Fibroblast of lung (primary cell): ENCODE measurements around the gene ALG8. TPM values are rescaled to one million over a fixed set of nuclear protein-coding genes. Genes with fewer than 3 reads are reported as not detected.
"Not testable (repeated sequence)": the region's sequence is repeated elsewhere in the genome, so short reads cannot be mapped to it uniquely, and the experiment has no call there.

Experiments used
- DNase-seq, 2 donors: peaks; one replicate each; pipeline versions ENCODE4 v3.0.0 to v3.0.0-alpha.2; 2010; ENCODE audit warnings: low read depth in 2 of 2
- H2AFZ ChIP-seq: 2 replicates; pipeline ENCODE4 v1.5.1; 2012; ENCODE audit warnings: low read length, control low read depth, inconsistent platforms
- H3K27ac ChIP-seq: 2 replicates; pipeline ENCODE4 v1.5.1; 2011; ENCODE audit warnings: low read length, control low read depth; ENCODE audit not compliant: insufficient read depth
- H3K27me3 ChIP-seq: 2 replicates; pipeline ENCODE4 v1.5.1; 2011; ENCODE audit warnings: mild to moderate bottlenecking, low read length; ENCODE audit not compliant: control insufficient read depth, insufficient read depth
- H3K36me3 ChIP-seq: 2 replicates; pipeline ENCODE4 v1.5.1; 2011; ENCODE audit warnings: low read length; ENCODE audit not compliant: control insufficient read depth, insufficient read depth
- H3K4me1 ChIP-seq: 2 replicates; pipeline ENCODE4 v1.5.1; 2011; ENCODE audit warnings: low read length; ENCODE audit not compliant: control insufficient read depth, insufficient read depth; ENCODE audit errors: extremely low read depth
- H3K4me2 ChIP-seq: 2 replicates; pipeline ENCODE4 v1.5.1; 2011; ENCODE audit warnings: low read length, control low read depth; ENCODE audit not compliant: insufficient read depth; ENCODE audit errors: extremely low read depth
- H3K4me3 ChIP-seq, 4 experiments: fragments of 200-600 bp in 1 of 4; sonication (generic) in 1 of 4; replicated peaks in 1 of 4; 2 replicates each; pipeline ENCODE4 v1.5.1; 2011 to 2016; ENCODE audit warnings: low read length in 4 of 4, low read depth in 3 of 4, mild to moderate bottlenecking in 3 of 4, control low read depth in 2 of 4, inconsistent platforms in 1 of 4, mixed read lengths in 1 of 4; ENCODE audit not compliant: insufficient read depth in 1 of 4; ENCODE audit errors: control extremely low read depth in 1 of 4
- H3K79me2 ChIP-seq: 2 replicates; pipeline ENCODE4 v1.5.1; 2012; ENCODE audit warnings: mild to moderate bottlenecking, low read length, inconsistent platforms; ENCODE audit not compliant: control insufficient read depth, insufficient read depth
- H3K9ac ChIP-seq: 2 replicates; pipeline ENCODE4 v1.5.1; 2011; ENCODE audit warnings: mild to moderate bottlenecking, low read length, control low read depth; ENCODE audit not compliant: insufficient read depth
- H3K9me3 ChIP-seq: 2 replicates; pipeline ENCODE4 v1.5.1; 2012; ENCODE audit warnings: low read depth, low read length; ENCODE audit not compliant: control insufficient read depth, insufficient read depth
- H4K20me1 ChIP-seq: 2 replicates; pipeline ENCODE4 v1.5.1; 2011; ENCODE audit warnings: low read length; ENCODE audit not compliant: control insufficient read depth, insufficient read depth; ENCODE audit errors: extremely low read depth
- CTCF ChIP-seq, 2 donors: IDR thresholded peaks in 1 of 2; conservative IDR thresholded peaks in 1 of 2; 1 replicate in 1 of 2; 2 replicates in 1 of 2; pipeline ENCODE4 v1.5.1; 2011 to 2012; ENCODE audit warnings: low read length in 2 of 2, control low read depth in 1 of 2, inconsistent platforms in 1 of 2, low read depth in 1 of 2, mild to moderate bottlenecking in 1 of 2
- EZH2 ChIP-seq: IDR thresholded peaks from 2 replicates; pipeline ENCODE4 v1.5.1; 2012; ENCODE audit warnings: low read length, control low read depth, mild to moderate bottlenecking; ENCODE audit errors: missing control alignments
- polyA plus RNA-seq, 2 donors: library from polyadenylated mRNA; depleted of rRNA in 1 of 2; stranded (reverse) in 1 of 2; unstranded in 1 of 2; fragments of >200 nt; gene quantifications; 2 replicates each; pipeline ENCODE4 v1.2.1, GENCODE V29; 2011 to 2012; ENCODE audit warnings: missing spikeins in 1 of 2
- total RNA-seq: library from RNA; depleted of rRNA; stranded (reverse); fragments of >200 nt; gene quantifications from 2 replicates; pipeline ENCODE4 v1.2.1, GENCODE V29; 2014

Gene ALG8
- total and polyA plus RNA-seq, 2 donors (not counting 1 experiment from before 2014, with no cell fraction given): 33.7 to 49.6 TPM

- H3K79me2 ChIP-seq: no peaks in the 10 kb centered on the region
- H3K27me3 ChIP-seq: no peaks in the 10 kb centered on the region
- no peak overlapping the region for H3K9ac ChIP-seq
- no peak overlapping the region for H2AFZ ChIP-seq
- H3K9me3 ChIP-seq: no peaks in the 10 kb centered on the region
- no peak overlapping the region for H3K27ac ChIP-seq
- no peaks in the 10 kb centered on the region for H4K20me1 ChIP-seq
- no peaks in the 10 kb centered on the region for H3K4me1 ChIP-seq
- H3K4me2 ChIP-seq: no peak overlapping the region
- TF ChIP-seq CTCF (conservative IDR thresholded peaks at IDR 0.05 in 1 of 2, IDR thresholded peaks at IDR 0.05 in 1 of 2; ENCODE audit: low read depth in 1 of 2, low read length in 2 of 2): no peak
- no peak for TF ChIP-seq EZH2
- no peak for DNase-seq
- H3K4me3 ChIP-seq: no peak overlapping the region
- no peaks in the 10 kb centered on the region for H3K36me3 ChIP-seq
Measured at GRCh38 chr11:78094250-78094649, 45.2 kb downstream of the ALG8 start.

- not testable (repeated sequence) for H2AFZ ChIP-seq, H3K36me3 ChIP-seq, H4K20me1 ChIP-seq, H3K9me3 ChIP-seq, H3K4me2 ChIP-seq, H3K4me3 ChIP-seq, H3K4me1 ChIP-seq, H3K9ac ChIP-seq, H3K27me3 ChIP-seq, H3K27ac ChIP-seq, H3K79me2 ChIP-seq
- peak in 1 of 2 donors; percentile 65 for DNase-seq
Measured at GRCh38 chr11:78086521-78087074, 52.8 kb downstream of the ALG8 start.

GRCh38 chr11:78085972-78086371, 53.5 kb downstream of the ALG8 start:
- no peaks in the 10 kb centered on the region for H3K27me3 ChIP-seq
- H3K4me1 ChIP-seq: no peaks in the 10 kb centered on the region
- no peak overlapping the region for H3K27ac ChIP-seq
- no peak overlapping the region for H3K4me2 ChIP-seq
- no peak for TF ChIP-seq EZH2
- no peak for TF ChIP-seq CTCF (conservative IDR thresholded peaks at IDR 0.05 in 1 of 2, IDR thresholded peaks at IDR 0.05 in 1 of 2; ENCODE audit: low read depth in 1 of 2, low read length in 2 of 2)
- no peak overlapping the region for H3K9ac ChIP-seq
- no peaks in the 10 kb centered on the region for H3K9me3 ChIP-seq
- no peak overlapping the region for H3K4me3 ChIP-seq
- DNase-seq: no peak
- no peaks in the 10 kb centered on the region for H4K20me1 ChIP-seq
- H3K36me3 ChIP-seq: no peaks in the 10 kb centered on the region
- H2AFZ ChIP-seq: no peak overlapping the region
- H3K79me2 ChIP-seq: no peaks in the 10 kb centered on the region

DNA sequence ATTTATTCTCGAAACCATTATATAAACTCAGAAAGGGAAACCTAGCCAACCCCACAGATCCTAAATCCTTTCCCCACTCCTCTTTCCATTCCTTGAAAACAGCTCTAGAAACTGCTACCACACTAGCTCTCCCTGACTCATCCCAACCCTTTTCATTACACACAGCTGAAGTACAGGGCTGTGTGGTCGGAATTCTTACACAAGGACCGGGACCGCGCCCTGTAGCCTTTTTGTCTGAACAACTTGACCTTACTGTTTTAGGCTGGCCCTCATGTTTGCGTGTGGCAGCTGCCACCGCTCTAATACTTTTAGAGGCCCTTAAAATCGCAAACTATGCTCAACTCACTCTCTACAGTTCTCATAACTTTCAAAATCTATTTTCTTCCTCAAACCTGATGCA, 54.9 kb downstream of the ALG8 start:
- not testable (repeated sequence) for H3K36me3 ChIP-seq, H3K4me1 ChIP-seq
- DNase-seq: peak in 1 of 2 donors; percentile 74

More for the DNA sequence above, 54.9 kb downstream of the ALG8 start:
- H4K20me1 ChIP-seq, H3K27ac ChIP-seq, H3K4me2 ChIP-seq, H3K27me3 ChIP-seq, H2AFZ ChIP-seq, H3K9me3 ChIP-seq, H3K79me2 ChIP-seq, H3K9ac ChIP-seq: not testable (repeated sequence)
- peak overlapping the region in 1 of 4 experiments; percentile 58 for H3K4me3 ChIP-seq
